Right ventricle myocardium superior (tissue), 1 donor: ENCODE results near the gene MAP3K1. TPM values are rescaled to one million over a fixed set of nuclear protein-coding genes. Genes with fewer than 3 reads are reported as not detected.

ENCODE experiments used
- ATAC-seq: fragments of 200-7000 bp; cut with Tn5 transposase; one replicate; pipeline ENCODE4 v1.9.1; 2020; ENCODE audit warnings: mild to moderate bottlenecking; ENCODE audit not compliant: poor library complexity
- DNase-seq: peaks from one replicate; pipeline ENCODE4 v3.0.0-alpha.2; 2020
- intact Hi-C: fragments of 100-400 bp; cut with DNase I; formaldehyde crosslinking; loops from one replicate; pipeline ENCODE4 v1.11.2; 2022
- total RNA-seq: library from RNA; stranded (reverse); fragmentation: NEBNext Ultra II Directional; extraction: Animal tissue kit (Norgen Biotek cat#: 25700); gene quantifications from one replicate; pipeline ENCODE4 v1.2.1, GENCODE V29; 2021
- donor health status: DM: no; HTN: yes; CAD: no; lungs with severe emphysema.

Gene MAP3K1
- total RNA-seq, 1 donor from 2014 or later, result 5.6 TPM

DNA sequence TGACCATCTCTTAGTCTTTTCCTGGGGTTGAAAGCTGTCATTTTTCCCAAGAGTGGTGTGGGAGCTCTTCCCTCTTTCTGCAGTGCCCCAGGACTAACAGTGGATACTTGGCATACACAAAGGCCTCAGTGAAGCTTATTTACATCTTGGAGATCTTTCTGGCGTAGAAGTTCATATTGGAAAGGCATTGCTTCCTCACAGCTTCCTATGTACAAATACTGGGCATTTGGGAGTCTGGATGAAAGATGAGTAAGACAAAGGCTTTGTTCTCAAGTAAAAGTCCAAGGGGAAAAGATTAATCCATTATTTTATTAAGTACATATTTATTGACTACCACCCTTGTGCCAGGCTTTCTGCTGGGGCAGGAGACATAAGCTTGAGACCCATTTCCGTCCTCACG, 22.0 kb downstream of the MAP3K1 start:
- ATAC-seq (no peak), DNase-seq (no peak)
- intact Hi-C loops, result no loop called here

DNA sequence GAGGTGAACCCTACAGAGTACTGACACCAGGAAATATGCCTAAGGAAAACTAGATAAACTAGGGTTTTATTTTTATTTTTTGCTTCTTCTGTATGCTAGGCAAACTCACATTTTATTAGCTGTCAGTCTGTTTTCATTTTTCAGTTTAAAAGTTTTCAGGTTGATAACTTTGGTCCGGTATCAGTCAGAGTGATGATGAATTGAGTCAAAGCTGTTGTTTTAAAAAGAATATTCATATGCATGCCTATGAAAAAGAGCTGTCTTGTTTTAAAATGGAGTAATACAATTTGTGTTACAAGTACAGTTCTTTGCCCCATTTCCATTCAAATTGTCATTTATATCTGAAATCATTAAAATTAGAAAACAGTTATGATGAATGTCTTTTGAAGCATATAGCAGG, 22.6 kb downstream of the MAP3K1 start:
- DNase-seq (no peak), ATAC-seq (no peak)
- intact Hi-C loops, result loop anchor here (1.0 kb wide), 1 partner anchor 568 kb away; no protein-coding TSS in a partner anchor

DNA sequence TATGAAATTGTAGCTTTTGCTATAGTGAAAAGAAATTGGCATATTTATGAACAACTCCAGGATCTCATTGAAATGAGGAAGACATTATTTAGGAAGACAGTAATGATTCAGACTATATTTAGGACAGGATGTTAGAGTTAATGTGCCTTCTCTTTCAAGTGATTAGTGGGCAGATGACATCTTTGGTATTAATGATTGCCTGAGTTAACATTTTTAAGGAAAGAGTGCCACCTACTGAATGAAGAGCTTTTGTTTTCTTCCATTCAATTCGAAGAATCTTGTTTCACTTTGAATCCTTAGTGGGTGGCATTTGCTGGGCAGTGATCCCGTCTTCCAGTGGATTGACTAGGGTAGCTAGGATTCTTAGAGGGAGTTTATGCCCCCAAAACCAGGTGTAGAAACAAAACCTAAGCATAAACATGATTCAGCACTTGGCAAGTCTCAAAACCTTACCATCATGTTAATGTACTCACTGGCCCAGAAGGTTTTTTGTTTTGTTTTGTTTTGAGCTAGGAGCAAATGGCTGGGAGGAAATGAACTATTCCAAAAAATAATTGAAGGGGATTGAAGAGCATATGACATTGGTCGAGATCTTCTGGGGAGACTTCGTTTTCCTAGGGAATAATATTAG, 23.2 kb downstream of the MAP3K1 start:
- DNase-seq (no peak), ATAC-seq (peak; percentile 68)
- intact Hi-C loops, result loop anchor here (1.0 kb wide), 1 partner anchor 568 kb away; no protein-coding TSS in a partner anchor

DNA sequence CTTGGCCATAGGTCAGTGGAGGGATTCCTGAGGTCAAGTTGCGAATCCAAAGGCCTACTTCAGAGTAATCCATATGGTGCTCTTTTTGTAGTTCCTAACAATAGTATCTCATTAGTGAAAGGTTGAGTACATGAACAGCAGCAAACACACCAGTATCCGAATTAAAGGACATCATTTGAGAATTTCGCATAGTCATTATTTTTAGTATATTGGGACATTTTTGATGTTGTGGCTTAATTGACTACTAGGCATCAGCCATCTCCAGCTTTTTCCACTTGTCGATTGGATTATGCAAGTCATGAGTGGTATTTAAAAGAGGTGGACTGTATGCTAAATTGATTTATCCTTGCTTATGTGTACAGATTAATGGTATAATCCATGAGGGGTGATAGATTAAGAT, 23.7 kb downstream of the MAP3K1 start:
- ATAC-seq (peak; percentile 7), DNase-seq (no peak)
- intact Hi-C loops, result no loop called here

DNA sequence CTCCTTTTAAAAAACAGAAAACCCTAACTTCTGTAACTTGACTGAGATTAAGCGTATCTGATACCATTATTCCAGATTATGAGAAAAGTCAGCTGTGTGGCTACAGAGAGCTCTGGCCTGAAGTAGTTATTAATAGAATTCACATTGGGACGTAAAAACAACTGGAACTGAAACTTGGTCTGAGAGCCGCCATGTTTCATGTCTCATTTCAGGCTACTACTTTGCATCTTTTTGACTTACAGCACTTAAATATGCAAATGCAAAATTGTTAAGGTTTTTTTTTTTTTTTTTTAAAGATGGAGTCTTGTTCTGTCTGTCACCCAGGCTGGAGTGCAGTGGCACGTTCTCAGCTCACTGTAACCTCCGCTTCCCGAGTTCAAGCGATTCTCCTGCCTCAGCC, 25.2 kb downstream of the MAP3K1 start:
- DNase-seq, result no peak
- ATAC-seq, result peak; percentile 36
- intact Hi-C loops, result no loop called here

DNA sequence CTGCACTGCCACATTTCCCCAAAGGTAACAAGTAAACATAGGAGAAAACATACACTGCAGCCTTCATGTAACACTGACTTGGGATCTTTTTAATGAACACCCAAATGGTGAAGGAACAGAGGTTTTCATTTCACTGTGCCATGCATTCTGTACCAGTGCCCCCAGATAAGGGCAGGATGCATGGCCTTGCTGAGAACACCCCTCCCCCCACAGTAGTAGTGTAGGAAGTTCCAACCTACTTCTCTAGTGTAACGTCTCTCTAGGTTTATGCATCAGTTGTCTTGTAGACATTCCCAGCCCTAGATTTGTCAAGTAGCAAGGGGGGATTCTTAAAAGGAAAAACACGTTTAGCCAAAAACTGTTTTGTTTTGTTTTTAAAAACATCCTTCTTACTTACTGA, 29.9 kb downstream of the MAP3K1 start:
- ATAC-seq, result no peak
- intact Hi-C loops, result no loop called here
- DNase-seq, result no peak

DNA sequence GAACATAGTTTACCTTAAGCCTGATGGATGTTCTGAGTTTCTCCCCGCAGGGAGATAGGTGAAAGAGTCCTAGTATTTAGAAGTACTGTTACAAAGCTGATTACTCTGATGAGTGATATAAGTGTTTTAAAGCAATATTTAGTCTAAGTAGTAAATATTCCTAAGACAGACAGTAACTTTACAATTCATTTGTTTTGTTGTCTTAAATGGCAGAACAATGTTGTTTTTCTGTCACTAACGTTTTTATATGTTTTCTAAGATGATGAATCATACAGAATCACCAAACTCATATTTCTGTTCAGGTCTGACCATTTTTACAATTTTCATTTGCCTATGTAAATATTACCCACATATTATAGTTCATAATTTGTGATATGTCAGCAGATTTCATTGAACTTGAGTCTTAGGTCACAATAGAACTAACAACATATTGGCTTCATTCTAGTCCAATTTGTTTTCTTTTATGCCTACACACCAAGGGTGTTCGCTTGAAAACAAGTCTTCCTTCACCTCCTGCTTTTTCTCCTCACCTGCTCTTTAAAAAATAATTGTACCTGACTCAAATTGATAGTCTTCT, 30.6 kb downstream of the MAP3K1 start:
- intact Hi-C loops, result no loop called here
- no peak for ATAC-seq
- no peak for DNase-seq

DNA sequence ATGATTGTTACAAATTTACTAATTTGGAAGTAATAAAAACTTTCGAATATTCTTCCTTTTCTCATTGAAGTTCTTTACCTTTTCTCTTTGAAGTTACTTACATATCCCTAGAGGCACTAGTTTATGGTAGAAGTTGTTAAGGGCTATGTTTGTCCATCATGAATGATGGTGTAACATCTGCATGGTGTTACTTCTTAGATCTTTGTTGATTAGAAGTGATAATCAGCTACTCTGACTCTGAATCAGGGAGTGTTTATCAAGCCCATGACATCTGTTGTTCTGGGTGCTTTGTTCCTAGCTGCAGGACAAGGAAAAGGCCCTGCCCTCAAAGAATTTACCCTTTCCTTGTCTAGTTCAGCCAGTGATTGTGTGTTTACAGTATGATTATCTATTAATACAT, 32.9 kb downstream of the MAP3K1 start:
- DNase-seq (no peak), ATAC-seq (no peak)
- intact Hi-C loops, result no loop called here

DNA sequence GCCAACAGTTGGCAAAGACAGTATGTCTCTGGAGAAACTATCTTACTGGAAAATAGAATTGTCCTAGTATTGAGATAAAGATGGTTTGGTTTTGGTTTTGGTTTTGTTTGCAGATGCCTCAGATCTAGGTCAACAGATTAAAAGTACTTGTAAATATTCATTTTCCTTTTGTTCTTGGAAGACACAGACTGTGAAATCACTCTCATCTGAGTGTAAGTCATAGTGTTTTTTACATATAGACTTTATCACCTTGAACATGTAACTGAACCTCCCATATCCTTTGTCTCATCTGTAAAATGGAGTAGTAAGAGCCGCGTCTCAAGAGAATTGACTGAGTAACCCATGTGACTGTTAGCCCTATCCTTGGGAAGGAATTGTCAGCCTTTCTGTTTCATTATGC, 34.3 kb downstream of the MAP3K1 start:
- intact Hi-C loops, result no loop called here
- ATAC-seq, result no peak
- no peak for DNase-seq

DNA sequence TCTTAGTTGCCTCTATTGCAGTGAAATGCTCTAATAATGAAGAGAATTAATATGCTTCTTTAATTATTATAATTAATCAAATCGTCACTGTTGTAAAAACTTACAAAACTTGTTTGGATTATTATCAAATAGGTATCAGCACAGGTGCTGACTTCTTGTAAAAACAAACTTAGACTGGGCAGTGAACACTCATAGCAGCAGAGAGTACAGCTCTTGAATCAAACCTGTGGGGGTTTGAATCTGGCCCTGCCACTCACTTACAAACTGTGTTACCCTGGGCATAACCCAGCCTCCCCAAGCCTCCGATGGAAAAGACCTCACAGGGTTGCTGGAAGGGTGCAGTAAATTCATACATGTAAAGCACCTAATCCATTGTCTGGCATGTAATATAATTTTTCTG, 35.1 kb downstream of the MAP3K1 start:
- no peak for DNase-seq
- intact Hi-C loops, result no loop called here

DNA sequence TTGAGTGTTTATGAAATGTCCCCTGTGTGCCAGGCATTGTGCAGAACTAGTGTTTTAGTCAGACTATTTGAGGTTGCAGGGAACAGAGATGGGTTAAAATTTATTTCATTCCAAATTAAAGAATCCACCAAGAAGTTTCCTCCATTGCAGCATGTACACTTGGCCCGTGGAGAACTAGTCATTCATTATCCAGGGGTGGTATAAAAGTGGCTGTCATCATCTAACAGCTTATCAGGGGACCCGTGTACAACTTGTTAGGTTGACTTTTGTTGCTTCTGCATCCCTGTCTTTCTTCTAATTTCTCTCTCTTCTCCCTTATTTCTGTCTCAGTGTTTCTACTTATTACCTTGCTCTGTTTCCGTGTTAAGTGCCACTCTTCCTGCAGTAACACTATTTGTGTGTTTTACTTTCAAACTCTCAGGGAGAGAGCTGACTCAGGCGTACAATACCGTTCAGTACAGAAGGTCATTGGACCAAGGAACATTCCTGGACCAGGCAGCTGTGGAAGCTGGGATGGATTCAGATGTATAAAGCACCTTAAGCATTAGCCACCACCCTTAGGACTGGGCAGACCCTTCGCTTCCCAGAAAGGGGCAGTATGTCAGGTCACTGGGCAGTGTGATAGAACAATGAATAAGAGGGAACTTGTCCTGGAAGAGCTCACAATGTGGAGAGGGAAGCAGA, 36.1 kb downstream of the MAP3K1 start:
- DNase-seq (no peak), ATAC-seq (peak; percentile 55)
- intact Hi-C loops, result no loop called here

More for the DNA sequence above, 35.1 kb downstream of the MAP3K1 start:
- ATAC-seq, result no peak

DNA sequence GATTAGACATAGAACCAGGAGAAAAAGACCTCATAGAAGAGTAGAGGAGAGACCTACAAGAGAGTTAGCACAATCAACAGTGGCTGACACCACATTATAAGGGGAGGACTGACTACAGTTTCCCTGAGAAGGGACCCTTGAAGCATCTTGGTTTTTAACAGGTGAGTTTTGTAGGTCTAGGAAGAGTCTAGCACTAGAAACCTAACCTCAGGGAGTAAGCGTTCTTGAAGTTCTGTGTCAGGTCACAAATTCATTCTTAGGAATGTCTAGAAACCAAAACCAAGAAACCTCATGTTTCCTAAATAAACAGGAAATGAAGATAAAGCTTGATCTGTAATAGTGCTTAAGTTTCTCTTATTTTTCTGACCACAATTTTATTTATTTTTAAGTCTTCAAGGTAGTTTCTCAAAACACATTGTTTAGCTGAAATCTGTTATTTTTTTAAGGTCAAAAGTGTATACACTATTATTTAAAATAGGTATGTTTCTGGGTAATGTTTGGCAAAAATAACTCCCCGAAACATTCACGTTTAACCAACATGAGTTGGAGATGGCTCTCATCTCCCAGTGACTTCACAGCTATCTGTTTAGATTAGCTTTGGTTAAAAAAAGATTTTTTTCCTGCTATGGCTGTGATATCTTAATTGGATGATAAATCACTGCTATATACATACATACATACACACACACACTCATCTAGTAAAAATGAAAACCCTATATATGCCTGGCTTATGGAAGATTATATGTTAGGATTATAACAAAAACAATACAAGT, 37.1 kb downstream of the MAP3K1 start:
- intact Hi-C loops, result no loop called here
- DNase-seq (no peak), ATAC-seq (no peak)

DNA sequence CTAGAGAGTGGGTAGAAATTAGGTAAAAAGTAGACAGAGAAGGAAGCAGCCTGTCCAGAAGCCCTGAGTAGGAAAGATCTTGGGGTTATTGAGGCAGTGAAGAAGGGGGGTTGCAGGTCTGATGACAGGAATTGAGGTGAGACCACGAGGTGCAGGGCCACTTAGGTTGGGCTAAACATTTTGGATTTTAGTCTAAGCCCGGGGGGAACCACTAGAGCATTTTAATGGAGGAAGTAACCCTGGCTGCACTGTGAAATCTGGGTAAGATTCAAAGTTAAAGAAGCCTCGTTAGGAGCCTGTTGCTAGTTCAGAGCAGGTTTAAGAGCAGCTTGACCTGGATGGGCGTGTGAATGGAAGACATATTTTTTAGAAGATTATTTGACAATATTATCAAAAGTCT, 38.3 kb downstream of the MAP3K1 start:
- intact Hi-C loops, result no loop called here
- DNase-seq (no peak), ATAC-seq (no peak)

DNA sequence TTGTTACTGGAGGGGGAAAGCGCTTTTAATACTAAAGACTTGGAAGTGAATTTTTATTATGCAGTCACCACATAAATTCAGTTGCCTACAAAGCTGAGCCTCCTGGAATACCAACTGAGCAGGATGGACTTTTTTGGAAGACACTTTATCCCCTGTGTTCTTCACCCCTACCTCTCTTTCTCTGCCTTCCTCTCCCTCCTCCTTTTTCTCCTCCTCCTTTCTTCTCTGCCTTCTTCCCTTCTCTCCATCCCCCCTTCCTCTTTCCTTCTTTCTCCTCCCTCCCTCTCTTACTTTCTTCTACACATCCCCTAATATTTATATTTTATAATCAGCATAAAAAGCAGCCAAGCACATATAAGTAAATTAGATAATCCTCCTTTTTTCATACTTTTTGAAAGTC, 39.6 kb downstream of the MAP3K1 start:
- no peak for ATAC-seq
- no peak for DNase-seq

DNA sequence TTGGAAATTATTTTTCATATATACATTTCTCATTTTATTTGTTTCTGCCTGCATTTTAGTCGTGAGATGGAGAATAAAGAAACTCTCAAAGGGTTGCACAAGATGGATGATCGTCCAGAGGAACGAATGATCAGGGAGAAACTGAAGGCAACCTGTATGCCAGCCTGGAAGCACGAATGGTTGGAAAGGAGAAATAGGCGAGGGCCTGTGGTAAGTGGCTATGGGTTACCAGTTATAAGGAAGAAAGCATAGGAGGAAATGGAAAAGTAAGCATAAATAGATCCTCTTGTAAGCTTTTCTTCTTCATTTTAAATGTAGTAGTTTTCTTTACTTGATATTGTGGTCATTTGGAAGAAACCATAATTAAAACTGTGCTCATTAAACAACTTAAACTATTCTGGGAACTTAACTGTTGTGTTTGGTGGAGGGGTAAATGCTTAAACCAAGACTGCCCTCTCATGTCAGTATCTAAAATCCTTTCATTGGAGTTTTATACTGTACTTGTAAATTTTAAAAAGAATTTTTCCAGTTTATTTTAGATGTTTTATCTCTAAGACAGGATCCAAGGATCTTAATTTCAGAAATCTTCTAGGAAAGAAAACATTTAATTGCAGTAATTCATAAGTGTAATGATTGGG, 41.3 kb downstream of the MAP3K1 start:
- DNase-seq (no peak), ATAC-seq (no peak)
- intact Hi-C loops, result no loop called here

More for the DNA sequence above, 39.6 kb downstream of the MAP3K1 start:
- intact Hi-C loops, result no loop called here

DNA sequence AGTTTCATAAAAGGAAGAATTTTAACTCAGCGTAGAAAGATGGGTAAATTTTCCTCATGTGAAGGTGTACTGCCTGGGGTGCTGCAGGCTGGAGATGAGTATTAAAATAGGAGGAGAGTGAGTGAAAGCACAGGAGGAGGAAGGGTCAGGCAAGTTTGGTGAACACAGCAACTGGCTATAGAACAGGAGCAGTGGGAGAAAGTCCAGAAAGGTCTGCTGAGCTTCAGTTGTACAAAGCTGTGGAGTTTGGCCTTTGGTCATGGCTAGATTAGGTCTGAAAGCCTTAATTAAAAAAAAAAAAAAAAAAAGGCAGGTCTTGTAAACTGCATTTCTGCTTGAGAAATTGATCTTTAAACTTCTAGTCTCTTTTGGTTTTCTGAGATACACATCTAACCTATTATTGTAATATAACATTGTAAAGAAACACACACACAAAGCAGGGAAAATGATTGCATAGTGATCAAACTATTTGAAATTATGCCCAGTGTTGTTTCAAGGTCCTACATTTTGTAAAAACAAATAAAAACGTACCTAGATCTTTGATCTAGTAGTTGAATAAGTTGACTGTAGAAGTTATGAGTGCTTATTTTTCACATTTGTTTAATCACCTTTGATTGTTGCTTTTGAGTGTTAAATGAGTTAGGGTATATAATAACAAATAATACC, 43.6 kb downstream of the MAP3K1 start:
- DNase-seq (no peak), ATAC-seq (no peak)
- intact Hi-C loops, result no loop called here

DNA sequence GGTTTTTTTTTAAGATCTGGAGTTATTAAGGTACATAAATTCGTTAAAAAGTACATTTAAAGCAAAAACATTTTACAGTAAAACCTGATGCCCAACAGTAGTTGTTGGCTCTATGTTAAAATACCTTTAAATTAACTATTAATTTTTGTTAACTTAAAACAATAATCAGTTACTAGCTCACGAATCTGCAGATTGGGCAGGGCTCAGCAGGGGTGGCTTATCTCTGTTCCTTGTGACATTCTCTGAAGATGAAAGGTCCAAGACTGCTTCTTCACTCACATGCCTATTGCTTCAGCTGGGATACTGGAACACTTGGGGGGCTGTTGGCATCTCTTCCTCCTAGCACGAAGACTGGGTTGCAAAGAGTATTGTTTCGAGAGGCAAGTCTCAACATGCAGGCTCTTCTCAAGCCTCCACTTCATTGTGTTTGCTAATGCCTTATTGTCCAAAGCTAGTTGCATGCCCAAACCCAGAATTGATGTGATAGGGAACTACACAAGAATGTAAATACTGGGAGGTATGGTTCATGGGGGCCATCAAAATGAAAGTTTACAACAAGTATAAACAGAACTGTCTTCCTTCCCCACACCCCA, 46.6 kb downstream of the MAP3K1 start:
- ATAC-seq (no peak), DNase-seq (no peak)
- intact Hi-C loops, result no loop called here

DNA sequence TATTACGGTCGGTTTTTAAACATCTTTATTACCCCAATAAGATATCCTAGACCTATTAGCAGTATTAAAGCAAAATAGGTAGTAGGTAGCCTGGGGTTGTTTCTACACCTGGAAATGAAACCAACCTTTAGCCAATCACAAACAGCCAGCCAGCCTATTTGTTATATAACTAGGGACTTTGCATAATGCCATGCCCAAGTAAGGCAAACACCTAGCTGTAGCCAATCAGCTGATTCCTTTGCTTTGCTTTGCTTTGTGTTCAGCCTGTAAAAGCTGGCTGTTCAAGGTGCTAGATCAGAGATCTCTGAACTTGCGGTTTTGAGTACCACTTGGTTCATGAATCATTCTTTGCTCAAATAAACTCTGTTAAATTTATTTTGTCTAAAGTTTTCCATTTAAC, 47.6 kb downstream of the MAP3K1 start:
- no peak for DNase-seq
- ATAC-seq, result no peak
- intact Hi-C loops, result no loop called here
